HG02885 (cell line): ENCODE data around the gene HOXA10.

Source experiments
- ATAC-seq: cut with Tn5 transposase; IDR thresholded peaks from one replicate; pipeline ENCODE4 v1.9.1; 2021; ENCODE audit warnings: mild to moderate bottlenecking; ENCODE audit not compliant: unreplicated experiment, poor library complexity

Gene HOXA10

GRCh38 chr7:27122077-27122910, 51.8 kb downstream of the HOXA10 start:
- ATAC-seq, result no peak

GRCh38 chr7:27121684-27122076, 52.4 kb downstream of the HOXA10 start:
- no peak for ATAC-seq
